H1 (cell line): Measurements from ENCODE around the gene MACROD1. TPM values are rescaled to one million over a fixed set of nuclear protein-coding genes. Genes with fewer than 3 reads are reported as not detected.
A peak's percentile ranks its signal among the peaks of the same experiment; 100 is the strongest.

Experiments
- CTCF ChIA-PET: fragments of 300-600 bp; sonication (Branson Sonifier 250); formaldehyde crosslinking; loops from one replicate; lab custom pipeline; 2021; ENCODE audit not compliant: partially characterized antibody; lab: Charles Lee
- POLR2A ChIA-PET: fragments of 300-600 bp; sonication (Branson Sonifier 250); formaldehyde crosslinking; loops from one replicate; lab custom pipeline; 2021; ENCODE audit warnings: inconsistent platforms; ENCODE audit not compliant: partially characterized antibody; lab: Charles Lee
- DNase-seq, 2 experiments: peaks; one replicate each; pipeline versions ENCODE4 v3.0.0 to v3.0.0-alpha.2; 2010 to 2022; ENCODE audit warnings: low spot score in 2 of 2, low read depth in 1 of 2, mixed read lengths in 1 of 2
- FAIRE-seq: peaks from 2 replicates; lab custom pipeline; 2011; peaks lifted over from hg19 to GRCh38; lab: Jason Lieb, UNC
- H2AFZ ChIP-seq: 2 replicates; pipeline ENCODE4 v1.8.1; 2012; ENCODE audit warnings: low read length, inconsistent platforms
- H2AK5ac ChIP-seq: 2 replicates; pipeline ENCODE4 v1.6.1; 2013; ENCODE audit warnings: low read depth, low read length
- H2BK120ac ChIP-seq: replicated peaks from 2 replicates; pipeline ENCODE3; 2013; ENCODE audit warnings: low read depth, low read length, inconsistent platforms
- H2BK12ac ChIP-seq: 2 replicates; pipeline ENCODE4 v1.6.1; 2013; ENCODE audit warnings: low read depth, low read length
- H2BK15ac ChIP-seq: 2 replicates; pipeline ENCODE4 v1.6.1; 2013; ENCODE audit warnings: low read length
- H2BK20ac ChIP-seq: 2 replicates; pipeline ENCODE4 v1.6.1; 2013; ENCODE audit warnings: low read length
- H2BK5ac ChIP-seq: 2 replicates; pipeline ENCODE4 v1.6.1; 2013; ENCODE audit warnings: low read depth, low read length
- H3K14ac ChIP-seq: 2 replicates; pipeline ENCODE4 v1.6.1; 2013; ENCODE audit warnings: inconsistent platforms; ENCODE audit not compliant: insufficient read length
- H3K18ac ChIP-seq: 2 replicates; pipeline ENCODE4 v1.6.1; 2013; ENCODE audit warnings: low read length; ENCODE audit errors: extremely low read depth
- H3K23ac ChIP-seq: 2 replicates; pipeline ENCODE4 v1.6.1; 2013; ENCODE audit warnings: inconsistent platforms; ENCODE audit not compliant: insufficient read length
- H3K23me2 ChIP-seq: 2 replicates; pipeline ENCODE4 v1.6.1; 2013; ENCODE audit warnings: low read depth, low read length
- H3K27ac ChIP-seq: 2 replicates; pipeline ENCODE4 v1.6.1; 2011; ENCODE audit warnings: low read depth, low read length, inconsistent platforms
- H3K27me3 ChIP-seq, 4 experiments: replicated peaks in 1 of 4; 1 replicate in 1 of 4; 2 replicates in 3 of 4; pipeline versions ENCODE4 v1.6.1 to v1.8.1; 2011 to 2013; ENCODE audit warnings: low read length in 3 of 4, mild to moderate bottlenecking in 3 of 4, inconsistent platforms in 2 of 4, mixed read lengths in 2 of 4, moderate library complexity in 1 of 4; ENCODE audit not compliant: control insufficient read depth in 3 of 4, insufficient read depth in 3 of 4; ENCODE audit errors: extremely low read depth in 1 of 4
- H3K36me3 ChIP-seq, 4 experiments: 2 replicates each; pipeline versions ENCODE4 v1.6.1 to v1.8.1; 2011 to 2013; ENCODE audit warnings: mild to moderate bottlenecking in 4 of 4, low read length in 3 of 4, moderate library complexity in 2 of 4, control low read depth in 1 of 4, inconsistent platforms in 1 of 4; ENCODE audit not compliant: insufficient read depth in 4 of 4, control insufficient read depth in 2 of 4
- H3K4ac ChIP-seq: replicated peaks from 2 replicates; pipeline ENCODE3; 2013; ENCODE audit warnings: low read length, low read depth, mixed read lengths, inconsistent platforms; ENCODE audit not compliant: insufficient read length
- H3K4me1 ChIP-seq, 4 experiments: replicated peaks in 1 of 4; 1 replicate in 1 of 4; 2 replicates in 3 of 4; pipeline versions ENCODE4 v1.6.1 to v1.8.1; 2011 to 2013; ENCODE audit warnings: low read length in 3 of 4, inconsistent platforms in 2 of 4, mixed read lengths in 1 of 4; ENCODE audit not compliant: insufficient read depth in 4 of 4, control insufficient read depth in 3 of 4
- H3K4me2 ChIP-seq, 2 experiments: 2 replicates each; pipeline versions ENCODE4 v1.6.1 to v1.8.1; 2011 to 2013; ENCODE audit warnings: low read depth in 2 of 2, low read length in 2 of 2, control low read depth in 1 of 2, inconsistent platforms in 1 of 2, mild to moderate bottlenecking in 1 of 2; ENCODE audit not compliant: insufficient read depth in 1 of 2
- H3K4me3 ChIP-seq, 4 experiments: fragments of 200-600, 300-600 bp in 1 of 4; sonication (generic), shearing (Covaris generic), sonication (Bioruptor Twin) in 1 of 4; 2 replicates each; pipeline versions ENCODE4 v1.5.1 to v1.8.1; 2011 to 2016; ENCODE audit warnings: low read length in 4 of 4, low read depth in 3 of 4, control low read depth in 2 of 4, inconsistent platforms in 2 of 4, mild to moderate bottlenecking in 2 of 4, mixed read lengths in 1 of 4, moderate library complexity in 1 of 4; ENCODE audit not compliant: insufficient read depth in 2 of 4; ENCODE audit errors: extremely low read depth in 1 of 4
- H3K56ac ChIP-seq: replicated peaks from 2 replicates; pipeline ENCODE3; 2013; ENCODE audit warnings: low read depth, mild to moderate bottlenecking, mixed read lengths, low read length, inconsistent platforms; ENCODE audit not compliant: insufficient read length
- H3K79me1 ChIP-seq: 2 replicates; pipeline ENCODE4 v1.6.1; 2013; ENCODE audit warnings: low read depth, low read length, control low read depth
- H3K79me2 ChIP-seq, 2 experiments: 2 replicates each; pipeline versions ENCODE4 v1.6.1 to v1.8.1; 2012 to 2013; ENCODE audit warnings: low read length in 2 of 2, mild to moderate bottlenecking in 2 of 2, inconsistent platforms in 1 of 2; ENCODE audit not compliant: insufficient read depth in 2 of 2, control insufficient read depth in 1 of 2
- H3K9ac ChIP-seq, 4 experiments: replicated peaks in 1 of 4; 1 replicate in 1 of 4; 2 replicates in 3 of 4; pipeline versions ENCODE4 v1.6.1 to v1.8.1; 2011 to 2013; ENCODE audit warnings: low read depth in 3 of 4, low read length in 3 of 4, control low read depth in 2 of 4, mild to moderate bottlenecking in 2 of 4, moderate library complexity in 2 of 4, inconsistent platforms in 1 of 4; ENCODE audit errors: extremely low read depth in 1 of 4
- H3K9me3 ChIP-seq, 2 experiments: 2 replicates each; pipeline versions ENCODE4 v1.6.1 to v1.8.1; 2012 to 2013; ENCODE audit warnings: mild to moderate bottlenecking in 2 of 2, moderate library complexity in 2 of 2, control low read depth in 1 of 2, inconsistent platforms in 1 of 2, low read depth in 1 of 2, low read length in 1 of 2, mixed read lengths in 1 of 2; ENCODE audit not compliant: insufficient read depth in 2 of 2
- H4K20me1 ChIP-seq, 2 experiments: replicated peaks in 1 of 2; 2 replicates each; pipeline versions ENCODE3 to v1.8.1; 2011 to 2013; ENCODE audit warnings: inconsistent platforms in 2 of 2, low read length in 2 of 2, mild to moderate bottlenecking in 1 of 2; ENCODE audit not compliant: insufficient read depth in 2 of 2, control insufficient read depth in 1 of 2
- H4K5ac ChIP-seq: 2 replicates; pipeline ENCODE4 v1.6.1; 2013; ENCODE audit warnings: low read length, low read depth, mixed read lengths, inconsistent platforms; ENCODE audit not compliant: insufficient read length
- H4K8ac ChIP-seq: 2 replicates; pipeline ENCODE4 v1.8.0; 2013; ENCODE audit warnings: mild to moderate bottlenecking, moderate library complexity, low read length, inconsistent platforms; ENCODE audit not compliant: insufficient read depth; ENCODE audit errors: extremely low read depth
- H4K91ac ChIP-seq: replicated peaks from 2 replicates; pipeline ENCODE3; 2013; ENCODE audit warnings: low read length, mixed read lengths, inconsistent platforms; ENCODE audit not compliant: insufficient read length
- CBX5 ChIP-seq: fragments of 300-800, 300-1000 bp; sonication (generic); IDR thresholded peaks from 2 replicates; pipeline ENCODE4 v1.7.1; 2016; ENCODE audit warnings: antibody characterized with exemption, low read length, low read depth
- EZH2 ChIP-seq: fragments of 200-600 bp; sonication (generic); IDR thresholded peaks from 2 replicates; pipeline ENCODE4 v1.7.1; 2012; ENCODE audit warnings: low read depth, mild to moderate bottlenecking, moderate library complexity, low read length, inconsistent platforms; ENCODE audit not compliant: severe bottlenecking
- NANOG ChIP-seq: IDR thresholded peaks from 2 replicates; pipeline ENCODE4 v1.6.1; 2011; ENCODE audit warnings: low read length, low read depth, mild to moderate bottlenecking, inconsistent platforms; ENCODE audit not compliant: insufficient read depth, poor library complexity, severe bottlenecking
- SUZ12 ChIP-seq: fragments of 200-600 bp; sonication (generic); IDR thresholded peaks from 2 replicates; pipeline ENCODE4 v1.6.1; 2012; ENCODE audit warnings: mild to moderate bottlenecking, inconsistent platforms, low read length, moderate library complexity, mixed read lengths
- WGBS, 2 experiments: shearing (Covaris generic) in 1 of 2; methylation state at CpG; one replicate each; pipeline versions ENCODE4 v1.1.6 to v1.1.7; 2013 to 2015; ENCODE audit warnings: low lambda C conversion rate in 2 of 2, mixed read lengths in 2 of 2, inconsistent platforms in 1 of 2, low coverage in 1 of 2, missing lambda C conversion rate in 1 of 2; ENCODE audit not compliant: insufficient replicate concordance in 2 of 2, insufficient coverage in 1 of 2, insufficient read length in 1 of 2; ENCODE audit errors: extremely low coverage in 1 of 2, missing lambda C conversion rate in 1 of 2; 5-methylcytosine and 5-hydroxymethylcytosine counted together
- polyA plus RNA-seq, 7 experiments: library from polyadenylated mRNA; depleted of rRNA in 3 of 7; stranded (reverse) in 5 of 7; unstranded in 2 of 7; fragments of >200 nt in 5 of 7; fragments of 200-250 nt in 2 of 7; gene quantifications; 1 replicate in 5 of 7; 2 replicates in 1 of 7; 4 replicates in 1 of 7; pipeline versions ENCODE4 v1.2.1 to v1.2.3, GENCODE V29; 2011 to 2013; ENCODE audit warnings: missing spikeins in 2 of 7, mixed read lengths in 2 of 7
- total RNA-seq: library from RNA; stranded (reverse); fragmentation: NEBNext Ultra II Directional; extraction: Animal tissue kit (Norgen Biotek cat#: 25700); gene quantifications from 2 replicates; pipeline ENCODE4 v1.2.1, GENCODE V29; 2021

The MACROD1 gene
- total and polyA plus RNA-seq, 2 of the 8 experiments (the other 6 are each of a cell fraction or from before 2014, with no cell fraction given), result 19.5 to 34.1 TPM

DNA sequence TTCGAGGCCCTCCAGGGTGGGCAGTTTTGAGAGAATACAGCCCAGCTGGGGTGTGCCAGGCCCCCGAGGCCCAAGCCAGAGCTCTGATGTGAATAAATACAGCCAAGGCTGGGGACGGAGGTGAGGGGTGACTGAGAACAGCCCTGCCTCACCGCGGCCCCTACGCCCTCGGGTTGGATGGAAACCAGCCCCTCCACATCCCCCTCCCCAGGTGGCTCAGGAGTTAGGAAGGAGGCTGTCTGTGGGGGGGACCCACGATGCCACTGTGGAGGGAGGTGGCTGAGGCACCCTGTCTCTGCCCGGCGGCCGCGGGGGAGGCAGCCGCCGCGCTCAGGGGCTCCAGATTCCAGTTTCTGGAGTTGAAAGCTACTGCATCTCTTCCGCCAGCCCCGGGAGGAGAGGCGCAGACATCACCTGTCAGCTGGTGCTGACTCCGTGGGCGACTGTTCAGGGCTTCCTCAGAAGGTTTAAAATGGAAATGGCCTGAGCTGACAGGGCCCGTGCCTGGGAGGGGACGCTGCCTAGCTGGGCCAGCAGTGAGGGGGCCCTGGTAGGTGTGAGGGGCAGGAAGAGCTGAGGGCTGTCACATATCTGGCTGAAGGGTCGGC lies 128.8 kb downstream of the MACROD1 start:
- peak overlapping the region; percentile 27 to 67 (median 42); a peak in 5 of 8 replicates for H3K4me3 ChIP-seq
- 27% methylated on average over 22 of the region's 23 CpGs; no CpG with 5 or more reads in 1 of the 2 experiments for WGBS, 2 experiments
- H3K4me2 ChIP-seq, result peak overlapping the region; percentile 67 to 72
- FAIRE-seq (no peak), DNase-seq (no peak)
- H3K14ac ChIP-seq, result no peak overlapping the region
- H4K5ac ChIP-seq, result no peak overlapping the region
- peaks cover 5 to 17% (median 10%) of the 10 kb centered on the region in 4 experiments; a peak in 6 of 7 replicates for H3K4me1 ChIP-seq
- H3K23ac ChIP-seq, result no peak overlapping the region
- no peaks in the 10 kb centered on the region for H3K79me1 ChIP-seq
- H3K56ac ChIP-seq, result no peak overlapping the region
- POLR2A ChIA-PET, result interaction anchor here (0.8 to 1.9 kb wide), 8 partner anchors 11 to 195 kb away, joined by 3 to 8 read pairs (median 4); partner anchors contain the start of genes MACROD1 and RCOR2
- no peaks in the 10 kb centered on the region for H3K36me3 ChIP-seq
- peaks cover 8 to 26% of the 10 kb centered on the region in 2 experiments for H4K20me1 ChIP-seq
- H3K23me2 ChIP-seq, result peaks cover 7% of the 10 kb centered on the region; the same call in 1 of the 2 replicates
- H2BK20ac ChIP-seq, result no peak overlapping the region
- no peak overlapping the region for H2BK15ac ChIP-seq
- H3K79me2 ChIP-seq, result no peaks in the 10 kb centered on the region
- H4K91ac ChIP-seq, result no peak overlapping the region
- no peak overlapping the region; the same call in 1 of the 2 replicates for H3K18ac ChIP-seq
- H3K9ac ChIP-seq, result no peak overlapping the region
- CTCF ChIA-PET, result interaction anchor here (0.8 to 21.2 kb wide), 19 partner anchors 9 to 148 kb away, joined by 3 to 291 read pairs (median 4); partner anchors contain the start of gene STIP1
- no peak overlapping the region for H3K4ac ChIP-seq
- H2AK5ac ChIP-seq, result no peak overlapping the region
- peak overlapping the region; percentile 23; the same call in 1 of the 2 replicates for H4K8ac ChIP-seq
- H2BK120ac ChIP-seq, result no peak overlapping the region
- H3K27ac ChIP-seq, result no peak overlapping the region
- no peak overlapping the region for H2BK5ac ChIP-seq
- H2AFZ ChIP-seq, result no peak overlapping the region
- no peaks in the 10 kb centered on the region for H3K9me3 ChIP-seq
- peaks cover 59 to 93% (median 85%) of the 10 kb centered on the region in 4 experiments for H3K27me3 ChIP-seq
- H2BK12ac ChIP-seq, result no peak overlapping the region
- peak; percentile 89 for TF ChIP-seq SUZ12
- no peak for TF ChIP-seq CBX5
- peak; percentile 57 for TF ChIP-seq EZH2
- TF ChIP-seq NANOG, result no peak
